Neural cell (in vitro differentiated cells): ENCODE results near the gene OR2T1.

Experiments
- CTCF ChIP-seq: fragments of 450-650 bp; IDR thresholded peaks from 2 replicates; pipeline ENCODE4 v1.5.1; 2014; ENCODE audit warnings: antibody characterized with exemption, mild to moderate bottlenecking, moderate library complexity; ENCODE audit not compliant: poor library complexity, severe bottlenecking
- EP300 ChIP-seq: fragments of 450-650 bp; conservative IDR thresholded peaks from 2 replicates; pipeline ENCODE4 v1.6.1; 2014; ENCODE audit warnings: antibody characterized with exemption, mild to moderate bottlenecking, moderate library complexity; ENCODE audit not compliant: poor library complexity, severe bottlenecking
- REST ChIP-seq: IDR thresholded peaks from 2 replicates; pipeline ENCODE4 v1.6.1; 2012; ENCODE audit warnings: borderline replicate concordance

GRCh38 chr1:248361121-248361715 lies 41.6 kb upstream of the OR2T1 start, which contains the start of gene OR2T4:
- TF ChIP-seq REST (no peak), EP300 (no peak), CTCF (no peak)
